T-helper 1 cell treated with Interleukin-12 subunit alpha and Interleukin-12 subunit beta and Interleukin-4 antibody, amounts not matched to agents 30 μg/mL and 1 μg/mL, for 36 hours (primary cell): ENCODE data around the gene PSIP1.
"Not testable (repeated sequence)": the region's sequence is repeated elsewhere in the genome, so short reads cannot be mapped to it uniquely, and the experiment has no call there.

Source experiments
- H3K27ac Mint-ChIP-seq: one replicate; pipeline ENCODE4 v1.8.0; 2021; ENCODE audit warnings: mild to moderate bottlenecking, mixed read lengths
- H3K27me3 Mint-ChIP-seq: one replicate; pipeline ENCODE4 v1.8.0; 2021; ENCODE audit warnings: low read depth, mixed read lengths
- H3K36me3 Mint-ChIP-seq: one replicate; pipeline ENCODE4 v1.8.0; 2021; ENCODE audit warnings: low read depth, mixed read lengths
- H3K4me1 Mint-ChIP-seq: one replicate; pipeline ENCODE4 v1.8.0; 2021; ENCODE audit warnings: low read depth, mixed read lengths
- H3K4me3 Mint-ChIP-seq: one replicate; pipeline ENCODE4 v1.8.0; 2021; ENCODE audit warnings: mild to moderate bottlenecking, moderate library complexity, mixed read lengths
- H3K9me3 Mint-ChIP-seq: one replicate; pipeline ENCODE4 v1.8.0; 2021; ENCODE audit warnings: mixed read lengths

Gene PSIP1

DNA sequence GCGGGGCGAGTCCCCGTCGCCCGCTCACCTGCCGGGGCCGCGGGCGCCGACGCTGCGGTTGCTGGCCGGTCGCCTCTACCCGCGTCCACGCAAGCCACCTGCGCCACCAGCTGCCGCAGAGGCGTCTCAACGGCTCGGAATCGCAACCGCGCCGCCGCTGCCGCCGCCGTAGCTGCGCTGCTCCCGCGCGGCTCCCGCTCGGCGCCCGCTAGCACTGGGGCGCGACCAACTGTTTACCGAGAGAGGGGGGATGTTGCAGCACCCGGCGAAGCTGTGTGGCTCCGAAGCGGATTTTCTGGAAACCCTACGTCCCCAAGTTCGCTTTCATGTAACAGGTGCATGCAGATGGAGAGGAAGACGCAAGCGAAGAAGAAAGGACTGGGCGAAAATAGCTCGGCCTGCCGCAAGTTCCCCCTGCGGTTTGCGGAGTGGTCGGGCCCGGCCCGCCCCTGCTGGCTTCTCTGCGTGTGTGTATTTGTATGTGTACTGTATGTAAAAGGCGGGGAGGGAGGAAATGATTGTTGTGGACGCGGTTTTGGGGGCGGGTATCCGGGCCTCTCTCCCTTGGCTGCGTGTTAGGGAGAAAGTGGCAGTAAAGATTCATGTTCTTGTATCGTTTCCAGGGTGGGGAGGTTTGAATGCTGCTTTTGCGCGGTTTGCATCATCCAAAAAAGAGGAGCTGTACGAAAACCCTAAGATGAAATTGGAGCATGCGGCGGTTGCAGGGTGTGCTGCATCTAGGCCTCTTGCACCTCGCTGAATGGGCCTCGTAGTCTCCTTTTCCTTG, at the start of gene PSIP1:
Gene PSIP1 (minus strand): TSS at position 182 of the 787 bp plus-strand sequence. CDS start 782 bp downstream, outside the sequence.
- H3K27me3 Mint-ChIP-seq = no peaks in the 10 kb centered on the region
- H3K36me3 Mint-ChIP-seq = peaks cover 27% of the 10 kb centered on the region
- H3K4me1 Mint-ChIP-seq = peaks cover 39% of the 10 kb centered on the region
- peak within 1 kb of the TSS; percentile 99 for H3K27ac Mint-ChIP-seq
- no peaks in the 10 kb centered on the region for H3K9me3 Mint-ChIP-seq
- H3K4me3 Mint-ChIP-seq = peak within 1 kb of the TSS; percentile 87

- Mint-ChIP-seq H3K36me3 (no peaks in the 10 kb centered on the region), H3K27me3 (peaks cover 33% of the 10 kb centered on the region), H3K4me3 (peak overlapping the region; percentile 94), H3K9me3 (no peaks in the 10 kb centered on the region), H3K27ac (no peak overlapping the region), H3K4me1 (peaks cover 7% of the 10 kb centered on the region)
Measured at GRCh38 chr9:15553528-15553898, 42.7 kb upstream of the PSIP1 start.

DNA sequence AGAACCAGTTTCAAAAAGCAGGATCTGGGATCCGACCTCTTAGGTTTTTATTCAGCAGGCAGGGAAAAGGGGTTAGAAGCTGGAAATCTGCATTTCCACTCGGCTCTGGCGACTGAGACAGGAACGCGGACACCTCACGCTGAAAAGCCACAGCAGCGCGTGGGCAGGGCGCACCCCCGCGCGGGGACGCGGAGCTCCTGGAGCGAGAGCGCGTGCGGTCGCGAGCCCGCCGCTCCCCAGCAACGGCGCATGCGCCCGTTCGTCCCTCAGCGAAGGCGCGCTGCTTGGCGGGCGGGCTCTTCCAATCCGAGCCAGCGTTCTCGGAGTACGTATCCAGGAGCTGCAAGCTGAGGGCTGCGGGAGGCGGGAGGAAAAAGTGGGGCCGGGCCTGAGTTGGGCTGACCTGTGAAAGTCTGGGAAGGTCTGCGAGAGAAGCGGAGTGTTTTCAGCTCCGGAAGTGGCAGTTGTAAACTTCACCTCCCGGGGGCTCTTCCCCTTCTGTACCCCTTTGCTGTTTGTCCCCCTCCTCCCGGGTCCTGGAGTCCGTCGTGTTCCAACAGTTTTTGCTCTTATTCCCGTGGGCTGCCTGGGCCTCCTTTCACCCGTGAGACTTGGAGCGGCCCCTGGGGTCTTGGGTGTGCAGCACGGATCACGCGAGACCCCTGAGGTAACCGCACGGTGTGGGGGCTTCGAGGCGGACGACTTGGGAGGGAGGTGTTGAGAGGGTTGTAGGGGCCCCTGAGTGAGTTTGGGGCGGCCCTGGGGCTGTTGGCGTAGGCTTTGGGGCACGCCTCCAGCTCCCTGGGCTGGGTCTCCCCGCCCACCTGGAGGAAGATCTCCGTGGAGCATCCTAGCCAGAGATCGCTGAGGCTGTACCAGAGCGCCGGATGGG, 42.1 kb upstream of the PSIP1 start, which contains the start of gene CCDC171:
Gene CCDC171 (plus strand): TSS at position 408 of the 892 bp plus-strand sequence. CDS start 11,046 bp downstream, outside the sequence.
- peaks cover 7% of the 10 kb centered on the region for H3K4me1 Mint-ChIP-seq
- no peaks in the 10 kb centered on the region for H3K9me3 Mint-ChIP-seq
- no peaks in the 10 kb centered on the region for H3K36me3 Mint-ChIP-seq
- peak within 1 kb of the TSS; percentile 79 for H3K27ac Mint-ChIP-seq
- H3K4me3 Mint-ChIP-seq = peak within 1 kb of the TSS; percentile 94
- peaks cover 29% of the 10 kb centered on the region for H3K27me3 Mint-ChIP-seq

GRCh38 chr9:15549611-15550010, 38.8 kb upstream of the PSIP1 start:
- peaks cover 25% of the 10 kb centered on the region for H3K27me3 Mint-ChIP-seq
- no peak overlapping the region for H3K4me3 Mint-ChIP-seq
- H3K9me3 Mint-ChIP-seq = no peaks in the 10 kb centered on the region
- H3K27ac Mint-ChIP-seq = no peak overlapping the region
- H3K36me3 Mint-ChIP-seq = no peaks in the 10 kb centered on the region
- H3K4me1 Mint-ChIP-seq = peaks cover 7% of the 10 kb centered on the region

- H3K9me3 Mint-ChIP-seq = no peaks in the 10 kb centered on the region
- peaks cover 14% of the 10 kb centered on the region for H3K27me3 Mint-ChIP-seq
- H3K36me3 Mint-ChIP-seq = no peaks in the 10 kb centered on the region
- H3K4me1 Mint-ChIP-seq = no peaks in the 10 kb centered on the region
- H3K4me3 Mint-ChIP-seq = no peak overlapping the region
- no peak overlapping the region for H3K27ac Mint-ChIP-seq
Measured at GRCh38 chr9:15543047-15543813, 32.5 kb upstream of the PSIP1 start.

DNA sequence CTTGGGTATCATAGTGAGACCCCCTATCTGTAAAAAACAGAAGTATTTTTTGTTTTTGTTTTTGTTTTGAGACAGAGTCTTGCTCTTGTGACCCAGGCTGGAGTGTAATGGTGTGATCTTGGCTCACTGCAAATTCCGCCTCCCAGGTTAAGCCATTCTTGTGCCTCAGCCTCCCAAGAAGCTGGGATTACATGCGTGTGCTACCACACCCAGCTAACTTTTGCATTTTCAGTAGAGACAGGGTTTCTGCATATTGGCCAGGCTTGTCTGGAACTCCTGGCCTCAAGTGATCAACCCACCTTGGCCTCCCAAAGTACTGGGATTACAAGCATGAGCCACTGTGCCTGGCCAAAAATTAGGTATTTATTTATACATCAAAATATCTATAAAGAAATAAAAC, 31.9 kb upstream of the PSIP1 start:
- no peaks in the 10 kb centered on the region for H3K36me3 Mint-ChIP-seq
- peaks cover 14% of the 10 kb centered on the region for H3K27me3 Mint-ChIP-seq

GRCh38 chr9:15541872-15542271, 31.1 kb upstream of the PSIP1 start:
- Mint-ChIP-seq H3K4me3 (no peak overlapping the region), H3K4me1 (no peaks in the 10 kb centered on the region), H3K9me3 (no peaks in the 10 kb centered on the region), H3K36me3 (no peaks in the 10 kb centered on the region), H3K27me3 (peaks cover 14% of the 10 kb centered on the region), H3K27ac (no peak overlapping the region)

More for the DNA sequence above, 31.9 kb upstream of the PSIP1 start:
- Mint-ChIP-seq H3K4me3 (no peak overlapping the region), H3K27ac (no peak overlapping the region), H3K4me1 (no peaks in the 10 kb centered on the region), H3K9me3 (no peaks in the 10 kb centered on the region)

DNA sequence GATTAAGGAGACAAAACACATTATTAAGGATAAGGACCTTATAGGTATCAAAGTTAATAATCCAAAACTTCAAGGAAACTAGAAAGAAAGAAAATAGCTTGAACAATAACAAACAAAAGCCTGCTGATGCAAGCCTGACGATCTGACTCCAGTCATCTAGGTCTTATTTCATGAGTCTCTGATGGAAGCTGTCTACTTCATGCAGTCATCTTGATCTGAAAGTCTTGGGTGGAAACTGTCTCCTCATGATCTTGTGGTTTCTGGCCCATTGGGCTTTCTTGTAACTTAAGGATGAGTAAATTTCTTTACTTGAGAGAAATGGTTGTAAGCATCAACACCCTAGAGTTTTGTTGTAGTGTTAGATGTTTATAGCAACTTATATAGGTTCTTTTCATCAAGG, 20.6 kb upstream of the PSIP1 start:
- Mint-ChIP-seq H3K4me1 (no peaks in the 10 kb centered on the region), H3K27ac (no peak overlapping the region), H3K36me3 (no peaks in the 10 kb centered on the region), H3K9me3 (no peaks in the 10 kb centered on the region), H3K4me3 (no peak overlapping the region), H3K27me3 (no peaks in the 10 kb centered on the region)

DNA sequence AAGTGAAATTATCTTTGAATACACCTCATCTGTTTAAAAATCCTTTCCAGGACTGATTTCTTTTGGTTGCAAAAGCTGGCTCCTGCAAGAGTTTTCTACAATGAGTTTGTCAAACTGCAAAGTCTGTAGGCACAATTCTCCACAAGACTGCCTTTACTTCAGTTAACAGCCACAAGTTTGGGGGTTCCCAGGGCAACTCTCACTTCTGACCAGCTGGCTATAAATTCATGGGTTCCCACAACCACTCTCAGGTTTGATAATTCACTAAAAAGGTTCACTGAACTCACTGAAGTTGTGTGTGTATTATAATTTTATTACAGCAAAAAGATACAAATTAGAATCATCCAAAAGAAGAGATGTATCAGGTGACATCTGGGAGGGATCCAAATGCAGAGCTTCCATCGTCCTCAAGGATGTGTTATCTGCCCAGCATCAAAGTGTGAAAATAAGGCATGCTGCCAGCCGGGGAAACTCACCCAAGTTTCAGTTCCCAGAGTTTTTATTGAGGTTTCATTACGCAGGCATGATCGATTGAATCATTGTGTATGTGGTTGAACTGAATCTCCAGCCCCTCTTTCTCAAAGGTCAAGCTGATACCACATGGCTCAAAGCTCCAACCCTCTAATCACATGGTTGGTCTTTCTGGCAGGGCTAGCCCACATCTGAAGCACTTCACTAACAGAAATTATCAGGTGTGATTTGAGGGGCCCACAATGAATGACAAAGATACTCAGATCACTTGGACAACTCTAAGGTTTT, 19.0 kb upstream of the PSIP1 start:
- no peaks in the 10 kb centered on the region for H3K36me3 Mint-ChIP-seq
- H3K27ac Mint-ChIP-seq = no peak overlapping the region
- no peaks in the 10 kb centered on the region for H3K4me1 Mint-ChIP-seq
- no peaks in the 10 kb centered on the region for H3K9me3 Mint-ChIP-seq
- H3K4me3 Mint-ChIP-seq = no peak overlapping the region
- H3K27me3 Mint-ChIP-seq = no peaks in the 10 kb centered on the region

DNA sequence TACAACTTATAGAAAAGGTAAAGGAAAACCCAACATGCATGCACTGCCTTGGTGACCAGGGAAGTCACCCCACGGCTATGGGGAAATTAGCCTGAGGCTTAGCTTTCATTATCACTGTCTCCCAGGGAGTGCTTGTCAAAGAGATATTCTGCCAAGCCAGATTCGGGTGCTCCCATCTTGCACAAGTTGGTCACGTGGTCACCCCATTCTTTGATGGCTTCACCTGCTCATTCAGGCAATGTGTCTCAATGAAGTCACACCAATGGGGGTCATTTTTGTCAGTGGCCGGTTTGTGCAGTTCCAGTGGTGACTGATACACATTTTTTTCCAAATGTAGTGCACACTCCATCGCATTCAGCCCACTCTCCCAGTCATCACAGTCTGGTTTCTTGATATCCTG, 16.3 kb upstream of the PSIP1 start:
- H3K27me3 Mint-ChIP-seq, H3K27ac Mint-ChIP-seq, H3K4me3 Mint-ChIP-seq, H3K36me3 Mint-ChIP-seq, H3K9me3 Mint-ChIP-seq, H3K4me1 Mint-ChIP-seq: not testable (repeated sequence)

GRCh38 chr9:15525958-15526357, 15.2 kb upstream of the PSIP1 start:
- Mint-ChIP-seq H3K9me3 (no peaks in the 10 kb centered on the region), H3K4me1 (no peaks in the 10 kb centered on the region), H3K36me3 (no peaks in the 10 kb centered on the region), H3K4me3 (no peak overlapping the region), H3K27me3 (no peaks in the 10 kb centered on the region), H3K27ac (no peak overlapping the region)

GRCh38 chr9:15524845-15525455, 14.2 kb upstream of the PSIP1 start:
- H3K9me3 Mint-ChIP-seq = no peaks in the 10 kb centered on the region
- H3K4me1 Mint-ChIP-seq = no peaks in the 10 kb centered on the region
- no peaks in the 10 kb centered on the region for H3K36me3 Mint-ChIP-seq
- no peak overlapping the region for H3K4me3 Mint-ChIP-seq
- H3K27ac Mint-ChIP-seq = no peak overlapping the region
- no peaks in the 10 kb centered on the region for H3K27me3 Mint-ChIP-seq

GRCh38 chr9:15522130-15522755, 11.5 kb upstream of the PSIP1 start:
- H3K27me3 Mint-ChIP-seq = peaks cover 7% of the 10 kb centered on the region
- H3K36me3 Mint-ChIP-seq = no peaks in the 10 kb centered on the region
- no peaks in the 10 kb centered on the region for H3K9me3 Mint-ChIP-seq
- no peak overlapping the region for H3K27ac Mint-ChIP-seq
- no peaks in the 10 kb centered on the region for H3K4me1 Mint-ChIP-seq
- no peak overlapping the region for H3K4me3 Mint-ChIP-seq
